Testis (tissue), 3 donors: Measurements from ENCODE around the gene TNNT2. TPM values are rescaled to one million over a fixed set of nuclear protein-coding genes. Genes with fewer than 3 reads are reported as not detected.

Source experiments
- DNase-seq: peaks from one replicate; pipeline ENCODE4 v3.0.0-alpha.2; 2019
- H3K27ac ChIP-seq, 2 donors: fragments of 200-600 bp; sonication (generic); one replicate each; pipeline ENCODE4 v1.5.1; 2019
- H3K27me3 ChIP-seq: fragments of 200-600 bp; sonication (generic); one replicate; pipeline ENCODE4 v1.5.1; 2019
- H3K36me3 ChIP-seq: fragments of 200-600 bp; sonication (generic); one replicate; pipeline ENCODE4 v1.5.1; 2017; ENCODE audit warnings: low read depth; ENCODE audit errors: missing control alignments
- H3K4me1 ChIP-seq: fragments of 200-600 bp; sonication (generic); one replicate; pipeline ENCODE4 v1.5.1; 2019
- H3K4me3 ChIP-seq, 2 donors: fragments of 200-600 bp; sonication (generic); one replicate each; pipeline ENCODE4 v1.5.1; 2017 to 2019
- H3K9me3 ChIP-seq: fragments of 200-600 bp; sonication (generic); one replicate; pipeline ENCODE4 v1.5.1; 2017
- POLR2A ChIP-seq: fragments of 450-650 bp; IDR thresholded peaks from one replicate; pipeline ENCODE4 v1.6.1; 2017; ENCODE audit warnings: antibody characterized with exemption, mild to moderate bottlenecking, moderate library complexity
- WGBS, 2 donors: methylation state at CpG; one replicate each; pipeline ENCODE4 v1.1.5; 2018; 5-methylcytosine and 5-hydroxymethylcytosine counted together
- intact Hi-C: fragments of 100-400 bp; cut with DNase I; formaldehyde crosslinking; loops from one replicate; pipeline ENCODE4 v1.15.1; 2023; ENCODE audit warnings: low total_unique reads
- polyA plus RNA-seq: library from polyadenylated mRNA; stranded (reverse); fragments of 350-450 nt; fragmentation: Illumina TruSeq; extraction: RNeasy Lipid Tissue Mini Kit (QIAGEN cat#74804); gene quantifications from one replicate; pipeline ENCODE4 v1.2.3, GENCODE V29; 2014; ENCODE audit warnings: low read depth, low replicate concordance; ENCODE audit not compliant: insufficient read depth
- total RNA-seq, 2 donors: library from RNA; depleted of rRNA; stranded (reverse); fragments of >200 nt; gene quantifications; one replicate each; pipeline ENCODE4 v1.2.3, GENCODE V29; 2016
- TF ChIP-seq, protein P1 (sequence below), 3 experiments: fragments of 450-650 bp in 2 of 3; fragments of 200-600 bp in 1 of 3; sonication (generic) in 1 of 3; IDR thresholded peaks; one replicate each; pipeline ENCODE4 v1.5.1; 2016 to 2019; ENCODE audit warnings: antibody characterized with exemption in 3 of 3, mild to moderate bottlenecking in 2 of 3, moderate library complexity in 1 of 3

TNNT2 gene
- total and polyA plus RNA-seq, 3 donors from 2014 or later = 0.79 to 2.7 (median 1.1) TPM

DNA sequence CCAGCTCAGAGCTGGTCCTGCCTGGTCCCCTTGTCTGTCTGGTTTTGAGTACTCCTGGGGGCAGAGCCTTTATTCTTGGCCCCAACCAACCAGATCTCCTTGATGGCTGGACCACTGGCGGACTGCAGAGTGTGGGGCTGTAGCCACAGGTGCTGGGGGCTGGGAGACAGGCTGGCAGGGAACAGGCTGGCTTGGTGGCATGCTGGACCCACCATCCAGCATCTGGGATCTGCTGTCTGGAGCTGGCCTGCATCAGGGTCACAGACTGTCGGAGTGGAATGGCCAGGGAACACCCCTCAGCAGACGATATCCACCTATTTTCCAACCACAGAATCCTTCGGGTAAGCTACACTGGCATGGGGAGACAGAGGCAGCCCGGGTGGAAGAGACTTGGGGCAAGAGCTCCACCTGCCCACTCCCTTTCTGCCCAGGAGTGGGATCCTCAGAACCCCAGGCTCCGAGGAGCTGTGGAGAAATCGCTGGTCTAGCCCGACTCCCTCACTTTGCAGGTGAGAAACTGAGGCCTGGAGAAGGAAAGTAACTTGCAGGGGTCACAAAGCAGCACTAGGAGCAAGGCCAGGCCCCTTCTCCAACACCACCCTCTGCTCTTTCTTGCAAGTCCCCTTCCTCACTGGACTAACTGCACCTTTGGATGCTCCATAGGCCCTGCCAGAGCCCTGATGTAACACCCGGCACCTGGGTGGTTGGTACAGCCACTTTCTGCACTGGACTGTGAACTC is 40.6 kb downstream of the TNNT2 start:
- TF ChIP-seq, protein P1, sequence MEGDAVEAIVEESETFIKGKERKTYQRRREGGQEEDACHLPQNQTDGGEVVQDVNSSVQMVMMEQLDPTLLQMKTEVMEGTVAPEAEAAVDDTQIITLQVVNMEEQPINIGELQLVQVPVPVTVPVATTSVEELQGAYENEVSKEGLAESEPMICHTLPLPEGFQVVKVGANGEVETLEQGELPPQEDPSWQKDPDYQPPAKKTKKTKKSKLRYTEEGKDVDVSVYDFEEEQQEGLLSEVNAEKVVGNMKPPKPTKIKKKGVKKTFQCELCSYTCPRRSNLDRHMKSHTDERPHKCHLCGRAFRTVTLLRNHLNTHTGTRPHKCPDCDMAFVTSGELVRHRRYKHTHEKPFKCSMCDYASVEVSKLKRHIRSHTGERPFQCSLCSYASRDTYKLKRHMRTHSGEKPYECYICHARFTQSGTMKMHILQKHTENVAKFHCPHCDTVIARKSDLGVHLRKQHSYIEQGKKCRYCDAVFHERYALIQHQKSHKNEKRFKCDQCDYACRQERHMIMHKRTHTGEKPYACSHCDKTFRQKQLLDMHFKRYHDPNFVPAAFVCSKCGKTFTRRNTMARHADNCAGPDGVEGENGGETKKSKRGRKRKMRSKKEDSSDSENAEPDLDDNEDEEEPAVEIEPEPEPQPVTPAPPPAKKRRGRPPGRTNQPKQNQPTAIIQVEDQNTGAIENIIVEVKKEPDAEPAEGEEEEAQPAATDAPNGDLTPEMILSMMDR (IDR thresholded peaks at IDR 0.05) = no peak
- TF ChIP-seq POLR2A = no peak
- 97 to 98% methylated on average over 9 of the region's 9 CpGs for WGBS, 2 donors
- Histone ChIP-seq H3K36me3 (no peaks in the 10 kb centered on the region), H3K27ac (no peak overlapping the region), H3K4me3 (no peak overlapping the region), H3K4me1 (no peaks in the 10 kb centered on the region), H3K27me3 (no peaks in the 10 kb centered on the region), H3K9me3 (no peaks in the 10 kb centered on the region)
- intact Hi-C loops = no loop called here
- DNase-seq = no peak

DNA sequence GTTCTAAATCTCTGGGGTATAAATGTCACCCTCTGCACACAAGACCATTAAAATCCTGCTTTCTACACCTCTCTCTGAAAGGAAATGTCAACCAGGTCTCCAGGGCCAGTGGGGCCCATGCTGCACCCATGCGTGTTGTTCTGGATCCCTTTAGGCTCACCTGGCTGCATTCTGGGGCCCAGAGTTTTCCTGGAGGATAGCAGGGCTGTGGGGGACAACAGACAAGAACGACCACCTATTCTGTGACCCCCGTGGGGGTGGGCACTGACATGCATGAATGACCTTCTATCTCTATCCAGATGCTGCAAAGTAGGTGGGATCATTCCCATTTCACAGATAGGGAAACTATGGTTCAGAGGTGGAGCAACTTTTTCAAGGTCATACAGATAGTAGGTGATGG is 41.6 kb downstream of the TNNT2 start:
- Histone ChIP-seq H3K36me3 (no peaks in the 10 kb centered on the region), H3K27me3 (no peaks in the 10 kb centered on the region), H3K9me3 (no peaks in the 10 kb centered on the region), H3K27ac (no peak overlapping the region), H3K4me3 (no peak overlapping the region), H3K4me1 (no peaks in the 10 kb centered on the region)
- no peak for TF ChIP-seq POLR2A
- TF ChIP-seq, protein P1 (IDR thresholded peaks at IDR 0.05) = no peak
- 80 to 85% methylated on average over 3 of the region's 3 CpGs for WGBS, 2 donors
- DNase-seq = no peak
- intact Hi-C loops = no loop called here

DNA sequence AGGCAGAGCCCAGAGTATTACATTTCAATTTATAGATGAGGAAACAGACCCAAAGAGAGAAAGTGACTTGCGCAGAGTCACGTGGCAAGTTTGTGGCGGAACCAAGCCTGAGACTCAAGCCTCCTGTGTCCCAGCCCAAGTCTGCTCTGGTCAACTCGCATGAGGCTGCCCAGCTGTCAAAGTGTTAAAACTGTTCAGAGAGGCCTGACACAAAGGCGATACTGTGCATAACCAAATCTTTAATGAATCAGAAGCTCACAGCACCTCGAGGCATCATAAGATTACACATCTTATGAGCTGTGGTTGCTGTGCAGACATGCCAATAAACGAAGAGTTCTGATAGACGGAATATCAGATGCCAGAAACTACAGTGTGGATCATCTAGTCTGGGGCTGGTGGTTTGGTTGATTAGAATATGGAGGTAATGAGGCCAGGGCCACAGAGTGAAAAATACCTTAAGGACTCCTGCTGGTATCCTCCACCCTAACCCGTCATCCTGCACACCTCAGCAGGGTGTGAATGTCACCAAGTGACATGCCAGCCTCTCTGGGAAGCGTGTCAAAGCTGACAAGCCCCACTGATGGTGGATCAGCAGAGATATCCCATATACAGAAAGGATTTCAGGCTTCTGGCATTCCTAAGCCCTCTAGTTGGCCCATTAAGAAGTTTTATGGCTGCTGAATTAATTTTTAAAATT is 42.2 kb downstream of the TNNT2 start:
- Histone ChIP-seq H3K36me3 (no peaks in the 10 kb centered on the region), H3K9me3 (no peaks in the 10 kb centered on the region), H3K27me3 (no peaks in the 10 kb centered on the region), H3K4me3 (no peak overlapping the region), H3K27ac (no peak overlapping the region), H3K4me1 (no peaks in the 10 kb centered on the region)
- TF ChIP-seq, protein P1 (IDR thresholded peaks at IDR 0.05) = no peak
- TF ChIP-seq POLR2A = no peak
- 80 to 91% methylated on average over 10 of the region's 10 CpGs for WGBS, 2 donors
- no peak for DNase-seq
- intact Hi-C loops = no loop called here

DNA sequence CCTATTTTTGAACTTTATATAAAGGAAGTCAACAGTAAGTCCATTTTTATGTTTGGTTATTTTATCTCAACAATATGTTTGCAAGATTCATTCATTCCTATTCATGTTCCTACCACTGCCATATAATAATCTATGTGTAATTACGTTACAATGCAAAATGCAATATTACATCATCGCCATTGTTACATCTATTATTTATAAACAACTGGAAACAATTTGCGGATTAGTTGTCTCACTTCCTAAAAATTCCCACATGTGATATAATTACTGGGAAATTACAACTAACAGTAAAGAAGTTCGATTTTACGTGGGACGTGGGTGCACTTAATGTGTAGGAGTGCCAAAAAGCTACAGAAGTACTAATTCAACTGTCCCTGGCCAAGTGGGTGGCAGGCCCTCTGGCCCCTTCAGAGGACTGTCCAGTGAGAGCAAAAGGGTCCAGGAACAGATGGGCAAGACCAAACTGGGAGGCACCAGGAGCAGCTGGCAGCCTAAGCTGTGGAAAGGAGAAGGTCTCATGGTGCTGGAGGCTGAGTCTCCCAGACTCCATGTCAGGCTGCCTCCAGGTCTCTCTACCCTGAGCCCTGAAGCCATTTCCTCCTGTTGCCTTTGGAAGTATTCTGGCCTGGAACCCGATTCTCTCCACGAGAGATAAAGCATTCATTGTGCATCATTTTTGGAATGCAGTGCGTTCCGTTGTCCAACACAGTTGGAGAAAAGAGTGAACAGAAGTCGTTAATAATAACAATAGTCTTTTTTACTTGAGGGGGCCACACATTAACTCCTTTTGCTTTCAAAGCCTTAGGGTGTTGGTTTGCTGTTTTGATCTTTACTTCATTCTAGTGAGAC is 42.9 kb downstream of the TNNT2 start:
- Histone ChIP-seq H3K27ac (no peak overlapping the region), H3K9me3 (no peaks in the 10 kb centered on the region), H3K4me3 (no peak overlapping the region), H3K27me3 (no peaks in the 10 kb centered on the region), H3K4me1 (no peaks in the 10 kb centered on the region), H3K36me3 (no peaks in the 10 kb centered on the region)
- intact Hi-C loops = no loop called here
- WGBS, 2 donors = 71 to 73% methylated on average over 11 of the region's 11 CpGs
- no peak for DNase-seq
- TF ChIP-seq POLR2A = no peak
- TF ChIP-seq, protein P1 (IDR thresholded peaks at IDR 0.05) = no peak
